ENCODE data around the gene LIPT2.

The LIPT2 gene

DNA sequence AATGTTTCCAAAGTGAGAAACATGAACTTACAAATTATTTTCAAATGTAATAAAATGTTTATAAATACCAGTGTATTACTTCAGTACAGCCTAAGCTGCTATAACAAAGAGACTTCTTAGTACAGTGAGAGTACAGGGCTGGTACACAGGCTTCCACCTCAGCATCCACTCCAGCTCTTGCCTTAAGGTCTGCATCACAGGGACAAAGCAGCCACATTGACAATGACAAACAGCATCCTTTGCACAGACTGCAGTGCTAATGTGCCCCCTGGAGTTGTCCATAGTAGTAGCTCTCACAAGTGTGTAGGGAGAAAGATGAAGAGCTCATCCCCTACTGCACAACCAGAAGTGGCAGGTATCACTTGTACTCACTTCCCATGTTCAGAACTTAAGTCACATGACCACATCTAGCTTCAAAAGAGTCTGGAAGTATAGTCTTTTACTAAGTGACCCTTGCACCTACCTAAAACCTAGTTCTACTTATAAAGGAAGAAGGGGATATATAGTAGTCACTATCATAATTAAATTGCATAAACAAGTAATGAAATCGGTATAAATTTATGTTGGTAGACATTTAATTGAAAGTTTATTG is 10.7 kb upstream of the LIPT2 start:
- no peak for FAIRE-seq
- DNase-seq (ENCODE audit: low spot score) = no peak

DNA sequence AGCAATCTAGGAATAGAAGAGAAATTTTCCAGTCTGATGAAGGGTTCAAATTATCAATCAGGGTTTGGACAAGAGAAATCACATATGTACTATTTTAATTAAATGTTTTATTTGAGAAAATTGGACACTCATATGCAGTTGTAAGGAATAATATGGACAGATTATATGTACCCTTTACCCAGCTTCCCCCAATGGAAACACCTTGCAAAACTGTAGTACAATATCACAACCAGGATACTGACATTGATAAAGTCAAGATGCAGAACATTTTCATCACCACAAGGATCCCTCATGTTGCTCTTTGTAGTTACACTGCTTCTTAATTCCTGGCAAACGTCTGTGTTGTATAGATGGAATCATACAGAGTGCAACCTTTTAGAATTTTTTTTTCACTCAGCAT is 1.4 kb upstream of the LIPT2 start:
- FAIRE-seq (no peak), DNase-seq (ENCODE audit: low spot score) (no peak)

DNA sequence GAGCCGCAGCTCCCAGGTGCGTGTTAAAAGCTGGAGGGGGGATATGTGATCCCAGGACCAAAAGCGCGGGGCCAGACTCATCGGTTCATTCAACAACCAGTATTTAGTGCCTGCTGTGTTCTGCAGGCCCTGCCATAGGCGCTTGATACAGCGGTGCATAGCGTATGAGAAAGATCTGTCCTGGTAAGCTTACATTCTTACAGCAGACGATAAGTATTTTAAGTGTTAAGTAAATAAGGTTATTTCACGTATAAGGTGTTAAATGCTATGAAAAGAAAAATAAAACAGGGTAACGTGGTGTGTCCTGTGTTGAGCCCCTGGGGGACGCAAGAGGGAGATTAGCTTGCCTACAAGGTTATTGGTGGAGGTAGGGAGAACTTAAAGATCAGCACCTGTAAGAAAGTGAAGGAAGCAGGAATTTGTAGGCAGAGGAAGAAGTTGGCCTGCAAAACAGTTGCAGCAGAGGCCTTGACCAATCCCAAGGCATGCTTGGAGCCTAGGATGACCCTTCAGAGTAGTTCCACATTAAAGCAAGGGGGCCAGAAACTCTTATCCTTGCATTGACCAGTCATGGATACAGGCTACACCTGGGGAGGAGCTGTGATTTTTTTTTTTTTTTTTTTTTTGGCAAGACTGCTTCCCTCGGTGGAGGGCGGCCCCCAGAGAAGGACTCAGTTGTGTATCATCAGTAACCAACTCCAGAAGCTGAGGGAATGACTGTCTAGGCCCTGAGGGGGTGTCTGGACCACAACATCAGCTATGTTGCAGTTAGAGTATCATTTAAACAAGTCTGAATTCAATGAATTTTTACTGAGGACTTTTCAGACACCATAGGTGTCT is 487 bp upstream of the LIPT2 start:
- DNase-seq (ENCODE audit: low spot score) (peak; percentile 7), FAIRE-seq (no peak)

DNA sequence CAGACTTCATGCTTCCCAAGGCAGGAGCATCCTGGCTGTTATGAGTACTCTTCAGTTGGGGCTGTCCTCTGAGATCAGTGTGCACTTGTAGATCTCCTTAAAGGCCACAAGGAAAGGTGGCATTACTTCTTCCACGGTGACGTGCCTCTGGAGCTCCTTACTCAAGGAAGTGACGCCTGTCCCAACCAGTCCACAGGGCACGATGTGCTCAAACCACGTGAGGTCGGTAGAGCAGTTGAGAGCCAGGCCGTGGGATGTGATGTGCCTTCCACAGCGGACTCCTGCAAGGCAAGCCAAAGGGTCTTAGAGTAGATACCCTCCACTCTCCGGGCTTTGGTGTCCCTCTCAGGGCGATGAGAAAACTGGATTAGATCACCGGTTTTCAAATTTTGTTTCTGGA is 1.4 kb downstream of the LIPT2 start:
- no peak for FAIRE-seq
- DNase-seq (ENCODE audit: low spot score) = no peak

DNA sequence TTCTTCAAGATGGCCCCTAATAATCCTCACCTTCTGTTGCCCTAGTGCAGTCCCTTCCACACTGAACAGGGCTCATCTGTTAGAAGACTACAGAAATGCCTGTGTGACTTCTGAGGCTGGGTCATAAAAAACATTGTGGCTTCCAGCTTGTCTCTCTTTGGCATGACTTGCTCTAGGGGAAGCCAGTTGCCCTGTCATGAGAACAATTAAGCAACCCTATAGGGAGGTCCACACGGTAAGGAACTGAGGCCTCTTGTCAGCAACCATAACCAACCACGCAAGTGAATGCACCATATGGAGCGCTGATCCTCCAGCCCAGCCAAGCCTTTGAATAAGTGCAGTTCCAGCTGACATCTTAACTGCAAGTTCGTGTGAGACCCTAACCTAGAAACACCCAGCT is 2.6 kb downstream of the LIPT2 start:
- DNase-seq (ENCODE audit: low spot score) = no peak
- FAIRE-seq = no peak

DNA sequence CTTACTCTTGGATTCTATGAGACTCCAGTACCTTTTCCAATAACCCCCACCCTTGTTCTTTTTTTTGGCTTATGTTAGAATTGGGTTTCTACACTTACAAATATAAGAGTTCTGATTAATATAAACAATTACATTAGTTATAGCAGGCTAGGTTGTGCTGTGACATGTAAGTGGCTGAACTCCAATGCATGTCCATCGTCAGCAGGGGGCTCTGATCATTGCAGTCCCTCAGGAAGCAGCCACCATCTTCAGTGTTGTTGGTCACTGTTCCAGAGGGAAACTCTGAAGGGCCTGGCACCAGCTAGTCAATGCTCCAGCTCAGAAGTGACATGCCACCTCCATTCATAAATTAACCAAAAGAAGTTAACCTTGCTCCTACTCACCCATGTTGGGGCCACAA is 5.6 kb downstream of the LIPT2 start:
- DNase-seq (ENCODE audit: low spot score) (no peak), FAIRE-seq (no peak)

DNA sequence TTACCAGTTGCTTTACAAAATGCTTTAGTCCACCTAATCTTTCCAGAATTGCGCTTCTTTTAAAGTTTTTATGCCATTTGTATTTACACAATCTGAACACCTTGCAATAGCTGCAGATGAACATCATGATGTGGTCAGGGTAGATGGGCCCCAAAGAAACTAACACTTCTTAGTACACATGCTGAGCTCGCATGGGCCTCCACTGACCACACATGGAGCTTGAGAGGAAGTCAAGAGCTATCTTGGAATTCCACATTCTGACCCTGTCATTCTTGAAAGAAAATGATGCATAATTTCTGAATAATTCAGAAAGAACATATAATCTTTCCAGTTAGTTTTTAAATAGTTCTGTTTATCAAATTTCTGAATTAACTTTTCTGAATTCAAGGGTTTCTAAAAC is 7.7 kb downstream of the LIPT2 start:
- DNase-seq (ENCODE audit: low spot score) = no peak
- FAIRE-seq = no peak

DNA sequence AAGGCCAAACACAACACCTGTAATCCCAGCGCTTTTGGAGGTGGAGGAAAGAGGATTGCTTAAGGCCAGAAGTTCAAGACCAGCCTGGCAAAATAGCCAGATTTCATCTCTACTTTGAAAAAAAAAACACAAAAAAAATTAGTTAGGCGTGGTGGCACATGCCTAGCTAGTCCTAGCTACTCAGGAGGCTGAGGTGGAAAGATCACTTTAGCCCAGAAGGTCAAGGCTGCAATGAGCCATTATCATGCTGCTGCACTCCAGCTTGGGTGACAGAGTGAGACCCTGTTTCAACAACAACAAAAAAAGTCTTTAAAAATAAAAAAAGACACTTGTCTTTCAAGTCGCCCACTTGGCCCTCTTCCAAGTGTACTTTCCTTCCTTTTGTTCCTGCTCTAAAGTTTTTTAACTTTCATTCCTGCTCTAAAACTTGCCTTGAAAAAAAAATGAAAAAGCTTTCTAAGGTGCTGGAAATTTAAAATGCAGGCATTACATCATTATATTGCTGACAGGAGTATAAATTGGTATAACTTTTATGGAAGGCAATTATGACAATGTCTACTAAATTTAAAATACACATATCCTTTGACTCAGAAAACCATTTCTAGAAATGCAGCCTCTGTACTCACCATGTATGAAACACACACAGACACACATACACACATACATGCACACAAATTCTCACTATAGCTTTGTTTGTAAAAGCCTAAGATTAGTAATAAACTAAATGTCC is 12.7 kb downstream of the LIPT2 start:
- no peak for FAIRE-seq

DNA sequence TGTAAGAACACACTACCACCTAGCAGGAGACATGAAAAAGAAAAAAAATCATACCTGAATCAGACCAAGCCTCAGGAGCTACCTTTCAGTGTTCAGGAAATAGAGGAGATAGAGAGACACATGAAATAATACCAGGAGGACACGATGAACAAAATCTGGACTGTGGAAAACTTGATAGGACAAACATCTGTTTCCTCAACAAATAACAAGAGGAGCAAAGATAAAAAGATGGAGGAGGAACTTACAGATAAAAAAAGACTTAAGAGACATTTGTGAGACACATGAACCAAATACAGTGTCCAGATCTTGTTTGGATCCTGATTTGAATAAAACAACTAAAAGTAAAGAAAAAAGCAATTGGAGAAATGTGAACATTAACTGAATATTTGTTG is 13.8 kb downstream of the LIPT2 start:
- FAIRE-seq (no peak), DNase-seq (ENCODE audit: low spot score) (no peak)

More for the DNA sequence above, 12.7 kb downstream of the LIPT2 start:
- no peak for DNase-seq (ENCODE audit: low spot score)

DNA sequence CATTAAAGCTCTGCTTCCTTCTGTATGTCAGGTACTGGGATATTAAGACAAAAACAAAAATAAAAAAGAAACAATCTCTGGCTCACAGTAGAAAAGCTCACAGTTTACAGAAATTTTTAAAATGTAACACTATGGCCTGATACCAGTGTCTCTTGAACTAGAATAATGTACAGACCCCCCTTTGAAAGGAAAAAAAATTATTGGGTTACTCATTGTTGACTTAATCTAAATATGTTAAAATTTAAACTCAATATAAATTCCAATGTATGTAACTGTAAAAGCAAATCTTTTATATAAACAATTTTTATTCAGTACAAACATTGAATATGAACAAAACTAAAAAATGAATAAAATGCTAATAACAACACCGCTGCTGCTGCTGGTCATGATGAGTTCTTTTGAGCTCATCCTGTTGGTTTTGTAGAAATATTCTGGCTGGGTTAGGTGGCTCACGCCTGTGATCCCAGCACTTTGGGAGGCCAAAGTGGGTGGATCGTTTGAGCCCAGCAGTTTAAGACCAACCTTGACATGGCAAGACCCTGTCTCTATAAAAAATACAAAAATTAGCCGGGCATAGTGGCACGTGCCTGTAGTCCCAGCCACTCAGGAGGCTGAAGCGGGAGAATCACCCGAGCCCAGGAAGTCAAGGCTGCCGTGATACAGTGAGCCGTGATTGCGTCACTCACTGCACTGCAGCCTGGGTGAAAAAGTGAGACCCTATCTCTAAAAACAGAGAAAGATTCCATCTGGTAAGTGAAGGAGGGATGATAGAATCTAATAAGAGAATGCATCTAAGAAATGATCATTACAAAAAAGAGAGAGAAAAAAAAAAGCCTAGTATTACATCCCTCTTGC is 14.4 kb downstream of the LIPT2 start:
- FAIRE-seq = no peak
- no peak for DNase-seq (ENCODE audit: low spot score)

DNA sequence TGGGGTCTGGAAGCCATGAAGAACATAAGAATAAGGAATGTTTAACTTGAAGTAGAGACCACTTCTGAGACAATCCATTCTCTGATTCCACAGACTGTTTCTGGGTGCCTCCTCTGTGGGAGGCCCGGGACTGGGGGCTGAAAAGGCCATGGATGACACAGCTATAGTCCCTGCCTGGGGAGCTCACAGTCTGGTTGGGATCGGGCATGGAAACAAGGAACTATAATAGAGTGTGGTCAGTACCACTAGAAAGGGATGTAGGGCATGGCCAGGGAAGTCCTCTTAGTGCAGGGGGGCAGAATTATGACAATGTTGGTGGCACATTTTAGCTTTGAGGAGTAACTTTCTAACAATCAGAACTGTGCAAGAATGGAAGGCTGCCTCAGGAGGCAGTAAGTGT is 17.0 kb downstream of the LIPT2 start:
- FAIRE-seq (no peak), DNase-seq (ENCODE audit: low spot score) (no peak)

DNA sequence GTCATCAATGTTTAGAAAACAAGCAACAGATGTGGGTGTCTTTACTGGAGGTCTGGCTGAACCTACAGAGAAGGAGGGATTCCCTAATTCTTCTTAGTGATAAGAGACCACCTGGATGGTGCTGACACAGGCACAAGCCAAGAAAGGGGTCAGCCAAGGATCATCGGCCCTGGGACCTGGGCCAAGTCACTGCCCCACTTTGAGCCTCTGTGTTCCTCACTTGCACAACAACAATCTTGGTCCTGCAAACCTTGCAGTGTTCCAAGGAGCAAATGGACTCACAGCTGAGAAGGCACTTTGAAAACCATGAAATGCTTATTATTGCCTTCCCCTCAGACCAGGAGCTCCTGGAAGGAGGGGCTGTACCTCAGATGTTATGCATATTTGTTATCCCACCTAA is 19.2 kb downstream of the LIPT2 start:
- FAIRE-seq (no peak), DNase-seq (ENCODE audit: low spot score) (no peak)

DNA sequence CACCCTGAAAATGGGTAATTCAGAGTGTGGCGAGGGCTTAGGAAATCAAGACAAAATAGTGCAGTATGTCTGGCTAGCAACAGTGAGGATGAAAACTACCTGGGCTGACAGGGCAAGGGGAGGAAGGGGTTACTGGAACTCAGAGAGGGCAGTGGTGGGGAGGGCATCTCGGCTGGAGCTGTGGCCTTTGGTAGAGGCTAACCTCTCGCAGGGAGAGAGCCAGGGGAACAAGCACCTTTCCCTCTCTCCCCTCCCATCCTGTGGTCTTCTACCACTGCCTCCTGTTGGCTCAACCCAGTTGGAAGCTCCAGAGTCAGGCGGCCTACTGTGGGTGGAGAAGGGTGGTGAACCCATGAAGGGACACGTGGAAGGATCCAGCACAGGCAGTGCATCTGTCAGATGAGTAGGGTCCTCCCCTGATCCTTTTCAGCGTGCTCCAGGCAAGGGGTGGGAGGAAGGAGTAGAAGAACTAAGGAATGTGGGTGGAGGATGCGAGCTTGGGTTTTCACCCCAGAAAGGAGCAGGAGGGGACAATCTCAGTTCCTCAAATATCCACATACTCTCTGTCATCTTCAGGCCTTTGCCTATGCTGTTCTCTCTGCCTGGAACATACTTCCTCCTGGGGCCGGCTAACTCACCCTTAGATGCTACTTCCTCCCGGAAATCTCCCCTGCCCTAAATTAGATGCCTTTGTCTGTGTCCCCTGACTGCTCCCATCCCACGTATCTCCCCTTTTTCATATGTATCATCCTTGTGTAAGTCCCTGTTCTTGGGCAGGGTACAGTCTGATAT is 19.9 kb downstream of the LIPT2 start:
- DNase-seq (ENCODE audit: low spot score) (no peak), FAIRE-seq (no peak)

DNA sequence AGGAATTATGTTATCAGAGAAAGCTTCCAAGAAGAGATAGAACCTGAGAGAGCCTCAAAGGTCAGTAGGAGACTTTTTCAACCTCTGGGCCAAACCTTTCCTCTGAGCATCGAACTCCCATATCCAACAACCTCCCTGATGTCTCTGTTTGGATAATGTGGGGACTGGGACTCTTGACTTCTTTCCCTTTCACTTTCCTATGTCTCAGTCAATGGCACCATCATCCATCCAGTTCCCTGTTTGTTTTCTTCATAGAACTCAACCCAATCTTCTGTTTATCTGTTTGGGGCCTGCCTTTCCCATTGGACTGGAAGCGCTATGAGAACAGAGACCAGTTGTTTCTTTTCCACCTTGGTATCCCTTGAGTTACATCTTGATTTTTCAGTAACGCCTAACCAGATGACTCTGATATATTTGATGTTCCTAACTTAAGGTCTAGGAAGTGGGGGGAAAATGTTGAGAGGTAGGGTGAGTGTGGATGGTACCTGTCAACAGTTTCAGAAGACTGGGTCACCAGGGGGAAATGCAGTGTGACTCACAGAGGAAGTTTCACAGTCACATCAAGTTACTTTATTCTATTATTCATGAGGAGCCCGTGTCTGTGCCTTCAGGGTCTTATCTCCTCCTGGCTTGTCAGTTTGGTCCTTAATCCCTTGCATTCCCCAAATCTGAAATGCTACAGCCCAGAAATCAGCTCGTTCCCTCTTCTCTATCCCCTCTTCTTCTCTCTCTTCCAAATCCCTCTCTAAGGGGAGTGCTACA is 21.7 kb downstream of the LIPT2 start:
- FAIRE-seq (no peak), DNase-seq (ENCODE audit: low spot score) (no peak)

DNA sequence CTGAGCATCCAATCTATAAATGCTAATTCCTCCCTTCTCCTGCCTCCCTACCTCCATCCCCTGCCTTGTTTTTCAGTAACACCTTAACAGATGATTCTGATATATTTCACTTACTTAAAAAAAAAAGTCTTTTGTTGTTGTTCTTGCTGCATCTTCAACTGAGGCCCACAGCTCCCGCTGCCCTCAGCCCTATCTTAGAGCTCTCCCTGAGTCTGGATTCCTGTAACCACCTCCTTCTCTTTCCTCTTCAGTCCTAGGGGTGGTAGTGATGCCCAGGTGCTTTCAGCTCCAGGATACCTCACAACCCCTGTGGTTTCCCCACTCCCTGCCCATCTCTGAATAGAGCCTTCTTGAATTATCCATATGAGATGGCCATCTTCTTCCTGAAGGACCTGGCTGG is 22.5 kb downstream of the LIPT2 start:
- DNase-seq (ENCODE audit: low spot score) = no peak
- no peak for FAIRE-seq

DNA sequence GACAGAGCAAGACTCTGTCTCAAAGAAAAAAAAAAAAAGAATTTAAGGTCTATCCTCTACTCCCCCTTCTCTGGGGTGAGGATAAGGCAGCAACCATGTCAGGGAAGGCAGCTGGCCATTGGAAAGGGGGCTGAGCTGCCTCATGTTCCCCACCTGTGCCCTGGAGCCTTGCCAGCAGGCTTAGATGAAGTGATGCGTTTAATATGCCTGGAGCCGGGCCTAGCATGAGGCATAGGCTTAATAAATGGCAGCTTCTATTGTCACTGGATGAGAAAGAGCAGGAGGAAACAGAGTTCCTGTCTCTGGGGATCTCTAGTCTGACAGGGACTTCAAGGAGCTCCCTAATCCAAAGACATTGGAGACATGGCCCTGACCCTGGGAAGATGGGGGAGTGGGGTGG is 23.0 kb downstream of the LIPT2 start:
- DNase-seq (ENCODE audit: low spot score) = no peak
- no peak for FAIRE-seq

DNA sequence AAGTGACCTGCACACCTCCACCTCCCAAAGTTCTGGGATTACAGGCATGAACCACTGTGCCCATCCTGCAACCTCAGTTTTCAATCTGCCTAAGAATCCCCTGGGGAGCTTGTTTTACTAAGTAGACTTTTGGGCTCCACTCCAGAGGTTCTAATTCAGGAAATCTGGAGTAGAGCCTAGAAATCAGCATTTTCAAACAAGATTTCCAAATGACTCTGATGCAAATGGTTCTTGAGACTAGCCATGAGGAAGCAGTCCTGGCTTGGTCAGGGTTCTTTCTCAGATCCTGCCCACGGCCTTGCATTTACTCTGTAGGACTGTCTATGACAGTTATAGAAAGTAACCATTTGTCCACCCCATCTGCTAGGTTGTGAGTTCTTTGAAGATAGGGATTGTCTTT is 24.6 kb downstream of the LIPT2 start:
- FAIRE-seq (no peak), DNase-seq (ENCODE audit: low spot score) (no peak)

DNA sequence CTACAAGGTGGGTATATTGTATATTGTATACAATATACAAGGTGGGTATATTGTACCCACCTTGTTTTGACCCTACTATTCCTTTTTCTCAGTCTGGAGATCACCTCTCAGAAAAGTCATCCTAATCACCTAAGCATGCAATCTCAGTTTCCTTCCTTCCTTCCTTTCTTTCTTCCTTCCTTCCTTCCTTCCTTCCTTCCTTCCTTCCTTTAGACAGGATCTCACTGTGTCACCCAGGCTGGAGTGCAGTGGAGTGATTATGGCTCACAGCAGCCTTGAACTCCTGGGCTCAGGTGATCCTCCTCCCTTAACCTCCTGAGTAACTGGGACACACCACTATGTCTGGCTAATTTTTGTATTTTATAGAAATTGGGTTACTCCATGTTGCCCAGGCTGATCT is 25.0 kb downstream of the LIPT2 start:
- DNase-seq (ENCODE audit: low spot score) (no peak), FAIRE-seq (no peak)

DNA sequence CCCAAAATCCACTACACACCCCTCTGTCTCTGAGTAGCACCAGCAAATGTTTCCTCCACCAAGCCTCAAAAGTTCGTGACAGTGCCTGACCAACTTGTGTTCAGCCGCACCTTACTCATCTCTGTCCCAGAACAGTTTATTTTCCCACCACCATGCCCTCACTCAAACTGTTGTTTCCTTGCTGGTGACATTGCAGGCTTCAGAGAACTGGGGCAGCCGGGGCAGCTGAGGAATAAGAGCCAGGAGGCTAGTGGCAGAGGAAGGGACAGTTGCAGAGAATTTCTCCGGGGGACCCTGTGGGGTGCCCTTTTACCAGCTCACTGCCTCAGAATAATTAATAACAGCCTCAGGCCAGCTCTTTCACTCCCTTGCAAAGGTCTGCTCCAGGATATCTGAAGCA is 25.5 kb downstream of the LIPT2 start:
- FAIRE-seq (no peak), DNase-seq (ENCODE audit: low spot score) (no peak)

Data from RCC 7860 (cell line).